SU-DHL-6 (cell line): ENCODE data around the gene AOC1.

Source experiments
- H2AFZ ChIP-seq: fragments of 200-600 bp; sonication (generic); 2 replicates; pipeline ENCODE4 v1.6.1; 2014; ENCODE audit warnings: low read depth, mild to moderate bottlenecking, moderate library complexity, mixed read lengths, antibody characterized with exemption, low read length; ENCODE audit not compliant: severe bottlenecking
- H3F3A ChIP-seq: fragments of 200-600 bp; shearing (Covaris generic); 2 replicates; pipeline ENCODE4 v1.6.0; 2016; ENCODE audit warnings: antibody characterized with exemption, mild to moderate bottlenecking; ENCODE audit not compliant: insufficient read depth
- H3K27ac ChIP-seq: fragments of 200-600 bp; sonication (generic); 2 replicates; pipeline ENCODE4 v1.5.1; 2016; ENCODE audit warnings: low read depth, mild to moderate bottlenecking, low read length, moderate library complexity, mixed read lengths
- H3K27me3 ChIP-seq: fragments of 200-600 bp; sonication (generic), shearing (Covaris generic); 2 replicates; pipeline ENCODE4 v1.6.0; 2014; ENCODE audit warnings: mild to moderate bottlenecking, low read length
- H3K36me3 ChIP-seq: fragments of 200-600 bp; sonication (generic); 2 replicates; pipeline ENCODE4 v1.6.1; 2014; ENCODE audit warnings: mild to moderate bottlenecking, low read length, mixed read lengths
- H3K4me2 ChIP-seq: fragments of 300-600, 200-600 bp; shearing (Covaris generic), sonication (generic); 2 replicates; pipeline ENCODE4 v1.6.0; 2014; ENCODE audit warnings: low read length, low read depth, mild to moderate bottlenecking; ENCODE audit not compliant: poor library complexity, severe bottlenecking
- H3K4me3 ChIP-seq: fragments of 200-600 bp; sonication (generic); 2 replicates; pipeline ENCODE4 v1.5.1; 2014; ENCODE audit warnings: antibody characterized with exemption, low read length, mild to moderate bottlenecking, mixed read lengths; ENCODE audit not compliant: insufficient read depth, poor library complexity, severe bottlenecking
- H3K79me2 ChIP-seq: fragments of 200-600 bp; sonication (generic); 2 replicates; pipeline ENCODE4 v1.6.1; 2014; ENCODE audit warnings: mild to moderate bottlenecking, low read length, moderate library complexity; ENCODE audit not compliant: insufficient read depth
- H3K9ac ChIP-seq: fragments of 200-600 bp; sonication (generic); 2 replicates; pipeline ENCODE4 v1.7.0; 2014; ENCODE audit warnings: mild to moderate bottlenecking, low read length
- H3K9me2 ChIP-seq: fragments of 200-600 bp; sonication (generic); replicated peaks from 2 replicates; pipeline ENCODE4 v1.6.1; 2014; ENCODE audit warnings: low read length; ENCODE audit not compliant: insufficient read depth
- H3K9me3 ChIP-seq: fragments of 200-600 bp; sonication (generic); 2 replicates; pipeline ENCODE4 v1.6.1; 2014; ENCODE audit warnings: low read length, mixed read lengths; ENCODE audit not compliant: insufficient read depth
- H4K20me1 ChIP-seq: fragments of 200-600 bp; sonication (generic); 2 replicates; pipeline ENCODE4 v1.6.1; 2014; ENCODE audit warnings: low read depth, mild to moderate bottlenecking, antibody characterized with exemption, low read length, moderate library complexity, mixed read lengths
- EZH2phosphoT487 ChIP-seq: fragments of 200-600 bp; sonication (generic), shearing (Covaris generic); conservative IDR thresholded peaks from 2 replicates; pipeline ENCODE4 v1.6.1; 2018; ENCODE audit warnings: mild to moderate bottlenecking, antibody characterized with exemption, low read length, moderate library complexity, mixed read lengths
- TF ChIP-seq, protein P1 (sequence below): fragments of 200-600 bp; sonication (generic); IDR thresholded peaks from one replicate; pipeline ENCODE4 v1.5.1; 2017; ENCODE audit warnings: antibody characterized with exemption, mild to moderate bottlenecking, low read length, moderate library complexity; ENCODE audit not compliant: insufficient read depth, poor library complexity, severe bottlenecking

AOC1 gene

DNA sequence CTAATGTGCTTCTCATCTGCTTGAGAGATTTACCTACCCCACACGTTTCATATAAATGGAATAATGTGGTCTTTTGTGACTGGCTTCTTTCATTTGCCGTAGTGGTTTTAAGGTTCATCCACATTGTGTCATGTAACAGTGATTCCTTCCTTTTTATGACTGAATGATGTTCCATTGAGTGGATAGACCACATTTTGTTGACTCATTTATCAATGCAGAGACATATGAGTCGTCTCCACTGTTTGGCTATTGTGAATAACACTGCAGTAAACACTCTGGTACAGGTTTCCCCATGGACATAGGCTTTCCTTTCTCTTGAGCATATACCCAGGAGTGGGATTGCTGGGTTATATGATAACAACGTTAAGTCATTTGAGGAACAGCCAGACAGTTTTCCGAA, 2.0 kb upstream of the AOC1 start:
- Histone ChIP-seq H4K20me1 (no peaks in the 10 kb centered on the region), H3K9ac (no peak overlapping the region), H3K27me3 (no peaks in the 10 kb centered on the region), H3K27ac (no peak overlapping the region), H3K36me3 (no peaks in the 10 kb centered on the region), H3F3A (no peaks in the 10 kb centered on the region), H3K79me2 (no peaks in the 10 kb centered on the region), H3K9me2 (no peaks in the 10 kb centered on the region), H3K4me2 (no peak overlapping the region), H3K9me3 (no peaks in the 10 kb centered on the region), H2AFZ (no peak overlapping the region), H3K4me3 (no peak overlapping the region)
- no peak for TF ChIP-seq EZH2phosphoT487
- TF ChIP-seq, protein P1, sequence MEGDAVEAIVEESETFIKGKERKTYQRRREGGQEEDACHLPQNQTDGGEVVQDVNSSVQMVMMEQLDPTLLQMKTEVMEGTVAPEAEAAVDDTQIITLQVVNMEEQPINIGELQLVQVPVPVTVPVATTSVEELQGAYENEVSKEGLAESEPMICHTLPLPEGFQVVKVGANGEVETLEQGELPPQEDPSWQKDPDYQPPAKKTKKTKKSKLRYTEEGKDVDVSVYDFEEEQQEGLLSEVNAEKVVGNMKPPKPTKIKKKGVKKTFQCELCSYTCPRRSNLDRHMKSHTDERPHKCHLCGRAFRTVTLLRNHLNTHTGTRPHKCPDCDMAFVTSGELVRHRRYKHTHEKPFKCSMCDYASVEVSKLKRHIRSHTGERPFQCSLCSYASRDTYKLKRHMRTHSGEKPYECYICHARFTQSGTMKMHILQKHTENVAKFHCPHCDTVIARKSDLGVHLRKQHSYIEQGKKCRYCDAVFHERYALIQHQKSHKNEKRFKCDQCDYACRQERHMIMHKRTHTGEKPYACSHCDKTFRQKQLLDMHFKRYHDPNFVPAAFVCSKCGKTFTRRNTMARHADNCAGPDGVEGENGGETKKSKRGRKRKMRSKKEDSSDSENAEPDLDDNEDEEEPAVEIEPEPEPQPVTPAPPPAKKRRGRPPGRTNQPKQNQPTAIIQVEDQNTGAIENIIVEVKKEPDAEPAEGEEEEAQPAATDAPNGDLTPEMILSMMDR: no peak

DNA sequence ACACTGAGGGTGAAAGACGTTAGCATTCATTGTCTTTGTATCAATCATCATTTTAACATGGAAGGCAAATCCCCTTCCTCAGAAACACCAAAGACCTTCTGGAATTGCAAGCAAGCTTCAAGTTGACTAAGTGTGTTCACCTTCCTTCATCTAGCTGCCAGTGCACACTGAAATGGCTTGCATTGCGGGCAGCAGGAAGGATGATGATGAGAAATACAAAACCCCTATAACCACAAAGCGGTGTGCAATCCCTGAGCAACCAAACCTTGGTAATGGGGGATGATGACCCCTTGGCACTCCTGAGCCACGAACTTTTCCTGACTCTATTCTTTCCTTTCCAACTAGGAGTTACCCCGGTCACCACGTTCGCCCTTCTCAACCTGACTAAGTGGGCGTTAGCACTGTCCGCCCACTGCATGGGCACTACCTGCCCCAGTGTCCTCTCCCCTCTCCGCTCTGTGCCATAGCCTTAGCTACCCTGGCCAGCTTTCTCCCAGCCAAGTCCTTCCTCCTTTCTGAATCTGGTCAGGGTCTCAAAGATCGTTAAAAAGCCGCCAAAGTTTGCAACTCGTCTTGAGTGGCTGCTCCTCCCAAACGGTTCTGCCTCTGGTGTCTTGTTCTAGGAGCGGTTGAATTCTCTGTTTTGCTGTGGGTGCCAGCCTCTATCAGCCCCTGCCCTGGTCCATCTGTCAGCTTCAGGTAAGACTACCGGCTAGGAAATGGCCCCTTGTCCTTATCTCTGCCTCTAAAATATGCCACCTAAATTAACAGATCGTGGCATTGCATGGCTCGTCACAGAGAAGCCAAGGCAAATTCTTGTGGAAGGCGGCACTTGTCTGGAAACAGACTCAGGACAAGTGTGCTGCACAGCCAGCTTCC, 586 bp upstream of the AOC1 start:
- Histone ChIP-seq H4K20me1 (no peaks in the 10 kb centered on the region), H3K79me2 (no peaks in the 10 kb centered on the region), H3K4me3 (no peak overlapping the region), H3K9me2 (no peaks in the 10 kb centered on the region), H3K27ac (no peak overlapping the region), H3K4me2 (no peak overlapping the region), H3K9ac (no peak overlapping the region), H3K9me3 (no peaks in the 10 kb centered on the region), H3K27me3 (no peaks in the 10 kb centered on the region), H3F3A (no peaks in the 10 kb centered on the region), H3K36me3 (no peaks in the 10 kb centered on the region), H2AFZ (no peak overlapping the region)
- TF ChIP-seq, protein P1: no peak
- no peak for TF ChIP-seq EZH2phosphoT487

DNA sequence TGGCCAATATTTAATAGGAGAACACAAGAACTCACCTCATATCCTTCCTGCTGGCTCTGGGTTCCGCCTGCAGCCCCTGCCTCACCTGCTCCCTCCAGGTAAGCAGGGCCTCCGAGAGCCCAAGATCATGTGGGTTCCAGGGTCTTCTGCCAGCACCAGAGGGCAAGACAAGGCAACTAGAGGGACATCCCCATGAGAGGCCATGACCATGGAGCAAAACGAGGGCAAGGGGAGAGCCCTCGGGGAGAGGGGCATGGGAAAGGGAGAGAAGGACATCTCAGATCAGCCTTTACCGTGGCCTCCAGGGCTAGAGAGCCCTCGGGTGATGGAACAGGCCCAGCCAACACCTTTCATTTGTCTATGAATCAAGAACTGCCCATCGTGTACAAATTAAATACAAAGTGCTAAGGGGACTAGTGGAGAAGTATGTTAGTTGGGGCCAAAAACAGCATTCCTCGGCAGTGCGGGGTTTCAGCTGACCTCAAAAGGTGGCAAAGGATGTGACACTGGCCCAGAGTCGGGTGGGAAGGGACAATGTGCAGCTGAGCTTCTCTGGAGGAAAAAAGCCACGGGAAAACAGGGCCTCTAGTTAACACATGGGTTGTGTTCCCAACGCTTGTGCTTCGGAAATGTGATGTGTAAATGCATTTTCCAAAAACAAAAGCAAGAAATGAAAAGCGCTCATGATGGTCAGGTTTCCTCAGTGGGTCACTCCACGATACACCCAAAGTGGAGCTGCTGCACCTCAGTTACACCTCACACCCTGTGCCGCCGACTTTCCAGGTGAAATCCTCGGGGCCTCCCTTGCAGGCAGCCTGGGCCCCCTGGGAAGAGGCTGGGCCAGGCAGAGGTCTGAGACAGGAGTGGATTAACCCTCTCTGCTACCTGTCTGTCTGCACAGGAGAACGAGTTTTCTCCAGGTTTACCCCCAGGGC, 2.0 kb downstream of the AOC1 start:
- no peak overlapping the region for H3K4me3 ChIP-seq
- no peaks in the 10 kb centered on the region for H3K79me2 ChIP-seq
- H3K4me2 ChIP-seq: no peak overlapping the region
- H3K27me3 ChIP-seq: no peaks in the 10 kb centered on the region
- no peaks in the 10 kb centered on the region for H3K36me3 ChIP-seq
- H3K9me2 ChIP-seq: no peaks in the 10 kb centered on the region
- no peaks in the 10 kb centered on the region for H3K9me3 ChIP-seq
- H3K27ac ChIP-seq: no peak overlapping the region
- H4K20me1 ChIP-seq: no peaks in the 10 kb centered on the region
- H3F3A ChIP-seq: no peaks in the 10 kb centered on the region
- no peak overlapping the region for H2AFZ ChIP-seq
- TF ChIP-seq, protein P1: no peak
- no peak for TF ChIP-seq EZH2phosphoT487
- H3K9ac ChIP-seq: no peak overlapping the region
